PC-3 (cell line): Measurements from ENCODE around the gene GCH1. TPM values are rescaled to one million over a fixed set of nuclear protein-coding genes. Genes with fewer than 3 reads are reported as not detected.

Experiments
- ATAC-seq: fragments of 200-7000 bp; cut with Tn5 transposase; 2 replicates; pipeline ENCODE4 v1.9.1; 2020; ENCODE audit warnings: mild to moderate bottlenecking, moderate library complexity
- BruUV-seq: library from RNA; stranded (reverse); fragments of 400-500 nt; replicated peaks from 2 replicates; lab custom pipeline; 2021; lab: Mats Ljungman, UMichigan
- CTCF ChIA-PET: fragments of 300-600 bp; sonication (Branson Sonifier 250); formaldehyde crosslinking; loops from one replicate; lab custom pipeline; 2022; ENCODE audit warnings: antibody characterized with exemption; lab: Charles Lee
- POLR2A ChIA-PET: fragments of 300-600 bp; sonication (Branson Sonifier 250); formaldehyde crosslinking; loops from one replicate; lab custom pipeline; 2022; ENCODE audit warnings: antibody characterized with exemption; ENCODE audit not compliant: unreplicated experiment; lab: Charles Lee
- DNase-seq: peaks from one replicate; pipeline ENCODE4 v3.0.0-alpha.2; 2015
- H2AFZ ChIP-seq: fragments of 300-600 bp; sonication (generic); 2 replicates; pipeline ENCODE4 v1.6.0; 2016; ENCODE audit warnings: antibody characterized with exemption, low read length
- H3F3A ChIP-seq: fragments of 300-600 bp; sonication (generic); one replicate; pipeline ENCODE4 v1.6.0; 2017; ENCODE audit warnings: antibody characterized with exemption, low read length, control low read depth, mild to moderate bottlenecking; ENCODE audit not compliant: unreplicated experiment
- H3K27ac ChIP-seq: fragments of 300-600 bp; sonication (generic); 2 replicates; pipeline ENCODE4 v1.5.1; 2016; ENCODE audit warnings: mild to moderate bottlenecking, low read length
- H3K27me3 ChIP-seq: fragments of 300-600 bp; sonication (generic); 2 replicates; pipeline ENCODE4 v1.6.1; 2016; ENCODE audit warnings: low read length, mixed read lengths
- H3K36me3 ChIP-seq: fragments of 300-600 bp; sonication (generic); 2 replicates; pipeline ENCODE4 v1.6.1; 2016; ENCODE audit warnings: low read depth, mixed run types, low read length, mixed read lengths
- H3K4me1 ChIP-seq: fragments of 300-600 bp; sonication (generic); 2 replicates; pipeline ENCODE4 v1.5.1; 2016; ENCODE audit warnings: low read length; ENCODE audit not compliant: insufficient read depth
- H3K4me2 ChIP-seq: fragments of 300-600 bp; sonication (generic); 2 replicates; pipeline ENCODE4 v1.6.0; 2016; ENCODE audit warnings: low read length
- H3K4me3 ChIP-seq: fragments of 300-600 bp; sonication (generic); 2 replicates; pipeline ENCODE4 v1.5.1; 2016; ENCODE audit warnings: mild to moderate bottlenecking, low read length, mixed read lengths
- H3K79me2 ChIP-seq: fragments of 300-600 bp; sonication (generic); 2 replicates; pipeline ENCODE4 v1.6.1; 2017; ENCODE audit warnings: low read length, mixed read lengths
- H3K9ac ChIP-seq: fragments of 300-600 bp; sonication (generic); 2 replicates; pipeline ENCODE4 v1.6.0; 2016; ENCODE audit warnings: mild to moderate bottlenecking, low read length
- H3K9me2 ChIP-seq: fragments of 300-600 bp; sonication (generic); replicated peaks from 2 replicates; pipeline ENCODE4 v1.6.1; 2016; ENCODE audit warnings: mixed run types, low read length, mixed read lengths
- H3K9me3 ChIP-seq: fragments of 300-600 bp; sonication (generic); 2 replicates; pipeline ENCODE4 v1.6.1; 2016; ENCODE audit warnings: low read length, mixed read lengths
- H4K20me1 ChIP-seq: fragments of 300-600 bp; sonication (generic); 2 replicates; pipeline ENCODE4 v1.6.1; 2016; ENCODE audit warnings: low read length, mixed read lengths
- EZH2 ChIP-seq: fragments of 300-600 bp; sonication (generic); IDR thresholded peaks from one replicate; pipeline ENCODE4 v1.6.1; 2017; ENCODE audit warnings: antibody characterized with exemption, mild to moderate bottlenecking, low read length; ENCODE audit not compliant: unreplicated experiment
- EZH2phosphoT487 ChIP-seq: fragments of 300-600 bp; sonication (generic); IDR thresholded peaks from 2 replicates; pipeline ENCODE4 v1.6.1; 2018; ENCODE audit warnings: mild to moderate bottlenecking, antibody characterized with exemption, low read length, borderline replicate concordance
- intact Hi-C: fragments of 100-400 bp; cut with micrococcal nuclease; formaldehyde crosslinking; loops from 2 replicates; pipeline ENCODE4 v1.9.0; 2023
- microRNA-seq: library from miRNA; unstranded; fragments of <30 nt; microRNA quantifications from one replicate; pipeline ENCODE4 v1.1.0, GENCODE V29; 2020; ENCODE audit not compliant: unreplicated experiment
- total RNA-seq: library from RNA; depleted of rRNA; stranded (reverse); fragments of >200 nt; gene quantifications from 2 replicates; pipeline ENCODE4 v1.2.3, GENCODE V29; 2014; rRNA removed
- TF ChIP-seq, protein P1 (sequence below): fragments of 300-600 bp; sonication (generic); conservative IDR thresholded peaks from 2 replicates; pipeline ENCODE4 v1.5.1; 2017; ENCODE audit warnings: antibody characterized with exemption, low read depth, mild to moderate bottlenecking, low read length

GCH1 gene
- total RNA-seq, 1 experiment from 2014 or later = 26.6 TPM

DNA sequence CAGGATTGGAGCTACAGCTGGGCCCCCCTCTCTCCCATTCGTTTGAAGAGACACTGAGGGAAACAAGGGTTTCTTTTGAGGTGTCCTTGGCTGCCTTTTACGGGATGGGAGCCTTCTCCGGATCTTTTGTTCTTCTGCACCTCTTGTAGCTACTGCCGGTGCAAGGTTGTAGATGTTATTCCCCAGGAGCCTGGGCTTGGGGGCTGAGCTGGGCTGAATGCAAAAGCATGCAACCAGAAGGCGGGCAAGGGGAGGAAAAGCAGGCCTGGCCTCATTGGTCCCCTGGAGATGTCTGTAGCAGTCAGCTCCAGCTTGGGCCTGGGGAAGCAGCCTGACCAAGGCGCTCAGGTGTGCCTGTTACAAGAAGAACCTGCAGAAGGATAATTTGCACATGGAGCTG, 110.3 kb downstream of the GCH1 start:
- ATAC-seq = no peak
- TF ChIP-seq EZH2 (no peak), EZH2phosphoT487 (no peak)
- TF ChIP-seq, protein P1, sequence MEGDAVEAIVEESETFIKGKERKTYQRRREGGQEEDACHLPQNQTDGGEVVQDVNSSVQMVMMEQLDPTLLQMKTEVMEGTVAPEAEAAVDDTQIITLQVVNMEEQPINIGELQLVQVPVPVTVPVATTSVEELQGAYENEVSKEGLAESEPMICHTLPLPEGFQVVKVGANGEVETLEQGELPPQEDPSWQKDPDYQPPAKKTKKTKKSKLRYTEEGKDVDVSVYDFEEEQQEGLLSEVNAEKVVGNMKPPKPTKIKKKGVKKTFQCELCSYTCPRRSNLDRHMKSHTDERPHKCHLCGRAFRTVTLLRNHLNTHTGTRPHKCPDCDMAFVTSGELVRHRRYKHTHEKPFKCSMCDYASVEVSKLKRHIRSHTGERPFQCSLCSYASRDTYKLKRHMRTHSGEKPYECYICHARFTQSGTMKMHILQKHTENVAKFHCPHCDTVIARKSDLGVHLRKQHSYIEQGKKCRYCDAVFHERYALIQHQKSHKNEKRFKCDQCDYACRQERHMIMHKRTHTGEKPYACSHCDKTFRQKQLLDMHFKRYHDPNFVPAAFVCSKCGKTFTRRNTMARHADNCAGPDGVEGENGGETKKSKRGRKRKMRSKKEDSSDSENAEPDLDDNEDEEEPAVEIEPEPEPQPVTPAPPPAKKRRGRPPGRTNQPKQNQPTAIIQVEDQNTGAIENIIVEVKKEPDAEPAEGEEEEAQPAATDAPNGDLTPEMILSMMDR = no peak
- POLR2A ChIA-PET = interaction anchor here (0.7 kb wide), 1 partner anchor 189 kb away, joined by 4 read pairs; no protein-coding TSS in a partner anchor

More for the DNA sequence above, 110.3 kb downstream of the GCH1 start:
- H3K27me3 ChIP-seq = no peaks in the 10 kb centered on the region
- no peaks in the 10 kb centered on the region for H4K20me1 ChIP-seq
- no peak overlapping the region for H2AFZ ChIP-seq
- no peak for DNase-seq
- H3K4me3 ChIP-seq = no peak overlapping the region
- H3K9me2 ChIP-seq = no peaks in the 10 kb centered on the region
- intact Hi-C loops = loop anchor here (5.0 kb wide), 1 partner anchor 240 kb away; no protein-coding TSS in a partner anchor
- H3K27ac ChIP-seq = no peak overlapping the region
- H3K9me3 ChIP-seq = no peaks in the 10 kb centered on the region
- no peaks in the 10 kb centered on the region for H3K79me2 ChIP-seq
- H3K4me2 ChIP-seq = no peak overlapping the region
- H3K4me1 ChIP-seq = peaks cover 9% of the 10 kb centered on the region
- CTCF ChIA-PET = no interaction called here
- H3K36me3 ChIP-seq = peaks cover 11% of the 10 kb centered on the region; the same call in 1 of the 2 replicates
- no peaks in the 10 kb centered on the region for H3F3A ChIP-seq
- no peak overlapping the region for H3K9ac ChIP-seq
- BruUV-seq = no TSS peak

Small RNA genes lying within 50 kb of the gene (microRNA-seq; reads per million reads assigned to microRNA genes)
- gene MIR4308 = not detected

Other genes with a start within 250 kb of the GCH1 start
- 45.9 and 47.1 TPM in 2 replicates for gene WDHD1, start 124.3 kb upstream of the GCH1 start, total RNA-seq
- gene SOCS4, start 124.4 kb upstream of the GCH1 start, total RNA-seq = 21.9 and 22.5 TPM in 2 replicates
- gene MAPK1IP1L, start 148.8 kb upstream of the GCH1 start, total RNA-seq = 73.9 and 75.9 TPM in 2 replicates
- 317 and 333 TPM in 2 replicates for gene LGALS3, start 226.4 kb upstream of the GCH1 start, total RNA-seq